ENCODE results near the gene TMPRSS3. TPM values are rescaled to one million over a fixed set of nuclear protein-coding genes. Genes with fewer than 3 reads are reported as not detected.
A peak's percentile ranks its signal among the peaks of the same experiment; 100 is the strongest.

TMPRSS3 gene
- total and polyA plus RNA-seq, 2 of the 13 experiments (the other 11 are each of a cell fraction or from before 2014, with no cell fraction given), result 2.8 to 16.9 TPM

DNA sequence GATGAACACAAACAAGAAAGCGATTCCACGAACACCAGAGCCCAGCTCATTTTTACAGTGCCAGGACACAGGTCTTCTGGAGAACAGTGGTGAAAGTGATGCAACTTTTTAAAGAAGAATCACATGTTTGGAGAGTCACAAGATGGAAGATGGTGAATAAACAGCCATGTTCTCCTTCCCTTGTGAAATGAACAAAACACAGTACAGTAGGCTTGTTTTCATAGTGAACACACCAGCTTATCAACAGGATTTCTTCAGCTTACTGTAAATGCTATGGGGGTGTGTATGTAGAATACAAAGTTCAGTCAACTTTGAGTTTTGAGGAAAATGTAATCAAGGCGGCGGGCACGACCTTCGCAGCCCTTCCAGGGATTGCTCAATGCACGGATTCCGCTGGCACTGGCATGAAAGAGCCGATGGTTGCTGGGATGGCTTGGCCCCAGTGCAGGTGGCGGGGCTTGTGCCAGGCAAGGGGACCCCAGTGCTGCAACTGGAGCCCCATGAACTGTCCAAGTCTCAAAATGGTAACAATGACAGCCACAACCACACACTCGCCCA, 9.7 kb downstream of the TMPRSS3 start (continued):
- TF ChIP-seq KIAA2018 (CRISPR knock-in tag; IDR thresholded peaks at IDR 0.05; ENCODE audit: borderline replicate concordance), result no peak
- TF ChIP-seq TOE1 (CRISPR knock-in tag; IDR thresholded peaks at IDR 0.05), result no peak
- 0 out of 2 replicates have a peak, but pooled peaks have one; percentile 39 for TF ChIP-seq YEATS2 (CRISPR knock-in tag; IDR thresholded peaks at IDR 0.05; ENCODE audit: borderline replicate concordance)
- no peak for TF ChIP-seq ZNF33B (CRISPR knock-in tag; IDR thresholded peaks at IDR 0.05)
- no peak for TF ChIP-seq ZNF367 (CRISPR knock-in tag; IDR thresholded peaks at IDR 0.05; ENCODE audit: borderline replicate concordance)
- no peak for TF ChIP-seq TMF1 (CRISPR knock-in tag; IDR thresholded peaks at IDR 0.05; ENCODE audit: low read depth)
- TF ChIP-seq PHF8 (CRISPR knock-in tag; IDR thresholded peaks at IDR 0.05), result no peak
- no peak for TF ChIP-seq U2AF1 (optimal IDR thresholded peaks at IDR 0.05; ENCODE audit: low read depth, low read length)
- TF ChIP-seq JARID2 (CRISPR knock-in tag; IDR thresholded peaks at IDR 0.05; ENCODE audit: insufficient replicate concordance), result no peak
- TF ChIP-seq HMGA1 (CRISPR knock-in tag; conservative IDR thresholded peaks at IDR 0.05), result no peak
- TF ChIP-seq, protein P1, sequence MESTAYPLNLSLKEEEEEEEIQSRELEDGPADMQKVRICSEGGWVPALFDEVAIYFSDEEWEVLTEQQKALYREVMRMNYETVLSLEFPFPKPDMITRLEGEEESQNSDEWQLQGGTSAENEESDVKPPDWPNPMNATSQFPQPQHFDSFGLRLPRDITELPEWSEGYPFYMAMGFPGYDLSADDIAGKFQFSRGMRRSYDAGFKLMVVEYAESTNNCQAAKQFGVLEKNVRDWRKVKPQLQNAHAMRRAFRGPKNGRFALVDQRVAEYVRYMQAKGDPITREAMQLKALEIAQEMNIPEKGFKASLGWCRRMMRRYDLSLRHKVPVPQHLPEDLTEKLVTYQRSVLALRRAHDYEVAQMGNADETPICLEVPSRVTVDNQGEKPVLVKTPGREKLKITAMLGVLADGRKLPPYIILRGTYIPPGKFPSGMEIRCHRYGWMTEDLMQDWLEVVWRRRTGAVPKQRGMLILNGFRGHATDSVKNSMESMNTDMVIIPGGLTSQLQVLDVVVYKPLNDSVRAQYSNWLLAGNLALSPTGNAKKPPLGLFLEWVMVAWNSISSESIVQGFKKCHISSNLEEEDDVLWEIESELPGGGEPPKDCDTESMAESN (CRISPR knock-in tag; conservative IDR thresholded peaks at IDR 0.05), result peak; percentile 78
- no peak; the same call in 1 of the 2 replicates for TF ChIP-seq ZNF891 (CRISPR knock-in tag; IDR thresholded peaks at IDR 0.05)
- no peak for TF ChIP-seq LRRFIP1 (CRISPR knock-in tag; conservative IDR thresholded peaks at IDR 0.05)

Measured in HepG2 (cell line).